Liver (tissue), 9 donors: ENCODE measurements around the gene OSBPL1A. TPM values are rescaled to one million over a fixed set of nuclear protein-coding genes. Genes with fewer than 3 reads are reported as not detected.

Experiments used
- DNase-seq: peaks from one replicate; pipeline ENCODE4 v3.0.0-alpha.2; 2017; ENCODE audit warnings: low spot score
- H3K27ac ChIP-seq, 2 donors: one replicate each; pipeline ENCODE4 v1.7.0; 2013; ENCODE audit warnings: inconsistent platforms in 2 of 2, low read length in 2 of 2, control low read depth in 1 of 2, low read depth in 1 of 2, mild to moderate bottlenecking in 1 of 2
- H3K27me3 ChIP-seq, 4 donors: one replicate each; pipeline versions ENCODE4 v1.6.1 to v1.7.0; 2013; ENCODE audit warnings: low read length in 3 of 4, inconsistent platforms in 1 of 4, mild to moderate bottlenecking in 1 of 4, moderate library complexity in 1 of 4; ENCODE audit not compliant: control insufficient read depth in 4 of 4, insufficient read depth in 4 of 4
- H3K36me3 ChIP-seq, 4 donors: one replicate each; pipeline versions ENCODE4 v1.6.1 to v1.7.0; 2013; ENCODE audit warnings: low read length in 3 of 4, mild to moderate bottlenecking in 3 of 4, low read depth in 1 of 4, moderate library complexity in 1 of 4; ENCODE audit not compliant: control insufficient read depth in 4 of 4, insufficient read depth in 3 of 4
- H3K4me1 ChIP-seq, 4 donors: one replicate each; pipeline versions ENCODE4 v1.6.1 to v1.7.0; 2013; ENCODE audit warnings: low read length in 3 of 4, mild to moderate bottlenecking in 3 of 4, moderate library complexity in 1 of 4; ENCODE audit not compliant: control insufficient read depth in 4 of 4, insufficient read depth in 4 of 4
- H3K4me3 ChIP-seq, 3 donors: one replicate each; pipeline versions ENCODE4 v1.6.1 to v1.7.0; 2013; ENCODE audit warnings: low read length in 3 of 3, control low read depth in 1 of 3, low read depth in 1 of 3, mild to moderate bottlenecking in 1 of 3
- H3K9ac ChIP-seq, 2 donors: one replicate each; pipeline ENCODE4 v1.7.0; 2013; ENCODE audit warnings: low read length in 2 of 2, mild to moderate bottlenecking in 2 of 2, moderate library complexity in 2 of 2, control low read depth in 1 of 2, low read depth in 1 of 2
- H3K9me3 ChIP-seq, 4 donors: one replicate each; pipeline versions ENCODE4 v1.6.1 to v1.7.0; 2013; ENCODE audit warnings: low read length in 3 of 4; ENCODE audit not compliant: control insufficient read depth in 4 of 4
- ATF3 ChIP-seq: IDR thresholded peaks from 2 replicates; pipeline ENCODE4 v1.6.1; 2016; ENCODE audit warnings: antibody characterized with exemption
- EGR1 ChIP-seq, 2 donors: IDR thresholded peaks; 2 replicates each; pipeline ENCODE4 v1.6.1; 2016 to 2018; ENCODE audit warnings: antibody characterized with exemption in 2 of 2, low read depth in 2 of 2
- FOXA1 ChIP-seq: IDR thresholded peaks from 2 replicates; pipeline ENCODE4 v1.6.1; 2016; ENCODE audit warnings: antibody characterized with exemption
- GABPA ChIP-seq, 2 donors: IDR thresholded peaks in 1 of 2; conservative IDR thresholded peaks in 1 of 2; 2 replicates each; pipeline ENCODE4 v1.6.1; 2016; ENCODE audit warnings: antibody characterized with exemption in 2 of 2, mild to moderate bottlenecking in 1 of 2, moderate library complexity in 1 of 2
- HNF4A ChIP-seq, 2 donors: conservative IDR thresholded peaks; 2 replicates each; pipeline ENCODE4 v1.6.1; 2016; ENCODE audit warnings: antibody characterized with exemption in 2 of 2, mild to moderate bottlenecking in 2 of 2
- HNF4G ChIP-seq: IDR thresholded peaks from 2 replicates; pipeline ENCODE4 v1.6.1; 2016; ENCODE audit warnings: antibody characterized with exemption
- JUND ChIP-seq, 2 donors: IDR thresholded peaks; 2 replicates each; pipeline ENCODE4 v1.6.1; 2016; ENCODE audit warnings: antibody characterized with exemption in 2 of 2
- NR2F2 ChIP-seq: IDR thresholded peaks from 2 replicates; pipeline ENCODE4 v1.6.1; 2016; ENCODE audit warnings: antibody characterized with exemption
- RXRA ChIP-seq, 2 donors: IDR thresholded peaks; 2 replicates each; pipeline ENCODE4 v1.6.1; 2017 to 2018; ENCODE audit warnings: antibody characterized with exemption in 2 of 2, mild to moderate bottlenecking in 1 of 2
- SP1 ChIP-seq: IDR thresholded peaks from 2 replicates; pipeline ENCODE4 v1.6.1; 2018; ENCODE audit warnings: antibody characterized with exemption, mild to moderate bottlenecking
- TAF1 ChIP-seq: conservative IDR thresholded peaks from 2 replicates; pipeline ENCODE4 v1.6.1; 2016; ENCODE audit warnings: antibody characterized with exemption, mild to moderate bottlenecking
- YY1 ChIP-seq: IDR thresholded peaks from 2 replicates; pipeline ENCODE4 v1.6.1; 2016; ENCODE audit warnings: antibody characterized with exemption, mild to moderate bottlenecking
- WGBS: extraction: QIAGEN DNeasy Blood & Tissue Kit; methylation state at CpG from one replicate; pipeline ENCODE4 v1.1.7; 2013; 5-methylcytosine and 5-hydroxymethylcytosine counted together
- polyA plus RNA-seq, 2 donors: library from polyadenylated mRNA; stranded (reverse) in 1 of 2; unstranded in 1 of 2; fragments of 200-250 nt in 1 of 2; fragments of >200 nt in 1 of 2; fragmentation: Nextera tagmentation in 1 of 2; extraction: Ambion mirVana in 1 of 2; gene quantifications; one replicate each; pipeline versions ENCODE4 v1.2.1 to v1.2.3, GENCODE V29; 2013 to 2015
- total RNA-seq, 2 donors: library from RNA; depleted of rRNA; stranded (reverse); fragments of >200 nt; gene quantifications; one replicate each; pipeline ENCODE4 v1.2.3, GENCODE V29; 2014
- TF ChIP-seq, protein P1 (sequence below): IDR thresholded peaks from 2 replicates; pipeline ENCODE4 v1.6.1; 2016; ENCODE audit warnings: antibody characterized with exemption
- TF ChIP-seq, protein P2 (sequence below): IDR thresholded peaks from 2 replicates; pipeline ENCODE4 v1.6.1; 2016; ENCODE audit warnings: antibody characterized with exemption
- TF ChIP-seq, protein P3 (sequence below): fragments of 150-350 bp; IDR thresholded peaks from 2 replicates; pipeline ENCODE4 v1.5.1; 2017; ENCODE audit warnings: improper control_type of control experiment, low read depth, low read length; ENCODE audit not compliant: missing input control
- donor health status: healthy.
- donor health status: healthy.
- donor health status: healthy.
- donor health status: healthy.
- donor health status: healthy.

Gene OSBPL1A
- total and polyA plus RNA-seq, 4 donors: 5.4 to 12.6 (median 8.9) TPM

DNA sequence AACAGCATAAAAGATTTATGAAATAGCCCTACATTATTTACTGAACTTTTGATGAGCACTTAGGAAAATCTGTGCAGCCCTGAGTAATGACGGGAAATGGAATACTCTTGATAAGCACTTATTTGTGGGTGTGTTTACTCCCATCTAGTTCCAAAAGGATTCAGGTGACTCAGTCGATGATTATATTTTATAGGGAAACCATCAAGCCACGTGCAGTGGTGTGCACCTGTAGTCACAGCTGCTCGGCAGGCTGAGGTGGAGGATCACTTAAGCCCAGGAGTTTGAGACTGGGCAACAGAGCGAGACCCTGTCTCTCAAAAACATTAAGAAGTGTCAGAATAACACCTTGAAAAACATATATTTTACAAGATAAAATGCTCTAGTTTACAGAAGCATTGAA lies 166.9 kb downstream of the OSBPL1A start:
- Histone ChIP-seq H3K36me3 (no peaks in the 10 kb centered on the region), H3K4me3 (no peak overlapping the region), H3K27ac (no peak overlapping the region), H3K27me3 (no peaks in the 10 kb centered on the region), H3K9me3 (no peaks in the 10 kb centered on the region), H3K9ac (no peak overlapping the region), H3K4me1 (peaks cover 3 to 18% (median 11%) of the 10 kb centered on the region in 4 donors)
- no peak for TF ChIP-seq SP1
- TF ChIP-seq HNF4G: no peak
- TF ChIP-seq RXRA (IDR thresholded peaks at IDR 0.05): no peak
- no peak for TF ChIP-seq GABPA (IDR thresholded peaks at IDR 0.05 in 1 of 2, conservative IDR thresholded peaks at IDR 0.05 in 1 of 2)
- no peak for TF ChIP-seq NR2F2
- TF ChIP-seq YY1: no peak
- no peak for TF ChIP-seq TAF1
- TF ChIP-seq, protein P1, sequence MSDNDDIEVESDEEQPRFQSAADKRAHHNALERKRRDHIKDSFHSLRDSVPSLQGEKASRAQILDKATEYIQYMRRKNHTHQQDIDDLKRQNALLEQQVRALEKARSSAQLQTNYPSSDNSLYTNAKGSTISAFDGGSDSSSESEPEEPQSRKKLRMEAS: no peak
- TF ChIP-seq, protein P2, sequence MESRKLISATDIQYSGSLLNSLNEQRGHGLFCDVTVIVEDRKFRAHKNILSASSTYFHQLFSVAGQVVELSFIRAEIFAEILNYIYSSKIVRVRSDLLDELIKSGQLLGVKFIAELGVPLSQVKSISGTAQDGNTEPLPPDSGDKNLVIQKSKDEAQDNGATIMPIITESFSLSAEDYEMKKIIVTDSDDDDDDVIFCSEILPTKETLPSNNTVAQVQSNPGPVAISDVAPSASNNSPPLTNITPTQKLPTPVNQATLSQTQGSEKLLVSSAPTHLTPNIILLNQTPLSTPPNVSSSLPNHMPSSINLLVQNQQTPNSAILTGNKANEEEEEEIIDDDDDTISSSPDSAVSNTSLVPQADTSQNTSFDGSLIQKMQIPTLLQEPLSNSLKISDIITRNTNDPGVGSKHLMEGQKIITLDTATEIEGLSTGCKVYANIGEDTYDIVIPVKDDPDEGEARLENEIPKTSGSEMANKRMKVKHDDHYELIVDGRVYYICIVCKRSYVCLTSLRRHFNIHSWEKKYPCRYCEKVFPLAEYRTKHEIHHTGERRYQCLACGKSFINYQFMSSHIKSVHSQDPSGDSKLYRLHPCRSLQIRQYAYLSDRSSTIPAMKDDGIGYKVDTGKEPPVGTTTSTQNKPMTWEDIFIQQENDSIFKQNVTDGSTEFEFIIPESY: no peak
- no peak for TF ChIP-seq HNF4A (conservative IDR thresholded peaks at IDR 0.05)
- no peak for TF ChIP-seq FOXA1
- TF ChIP-seq, protein P3, sequence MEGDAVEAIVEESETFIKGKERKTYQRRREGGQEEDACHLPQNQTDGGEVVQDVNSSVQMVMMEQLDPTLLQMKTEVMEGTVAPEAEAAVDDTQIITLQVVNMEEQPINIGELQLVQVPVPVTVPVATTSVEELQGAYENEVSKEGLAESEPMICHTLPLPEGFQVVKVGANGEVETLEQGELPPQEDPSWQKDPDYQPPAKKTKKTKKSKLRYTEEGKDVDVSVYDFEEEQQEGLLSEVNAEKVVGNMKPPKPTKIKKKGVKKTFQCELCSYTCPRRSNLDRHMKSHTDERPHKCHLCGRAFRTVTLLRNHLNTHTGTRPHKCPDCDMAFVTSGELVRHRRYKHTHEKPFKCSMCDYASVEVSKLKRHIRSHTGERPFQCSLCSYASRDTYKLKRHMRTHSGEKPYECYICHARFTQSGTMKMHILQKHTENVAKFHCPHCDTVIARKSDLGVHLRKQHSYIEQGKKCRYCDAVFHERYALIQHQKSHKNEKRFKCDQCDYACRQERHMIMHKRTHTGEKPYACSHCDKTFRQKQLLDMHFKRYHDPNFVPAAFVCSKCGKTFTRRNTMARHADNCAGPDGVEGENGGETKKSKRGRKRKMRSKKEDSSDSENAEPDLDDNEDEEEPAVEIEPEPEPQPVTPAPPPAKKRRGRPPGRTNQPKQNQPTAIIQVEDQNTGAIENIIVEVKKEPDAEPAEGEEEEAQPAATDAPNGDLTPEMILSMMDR: no peak
- no peak for TF ChIP-seq EGR1 (IDR thresholded peaks at IDR 0.05; ENCODE audit: low read depth in 2 of 2)
- TF ChIP-seq JUND (IDR thresholded peaks at IDR 0.05): no peak
- no peak for TF ChIP-seq ATF3
- DNase-seq: no peak
- WGBS: 90% methylated on average over 5 of the region's 5 CpGs

GRCh38 chr18:24228667-24229041 lies 169.0 kb downstream of the OSBPL1A start:
- H3K9ac ChIP-seq: no peak overlapping the region
- WGBS: 96% methylated on average over 6 of the region's 6 CpGs
- no peaks in the 10 kb centered on the region for H3K36me3 ChIP-seq
- H3K4me1 ChIP-seq: peaks cover 3 to 18% (median 11%) of the 10 kb centered on the region in 4 donors
- H3K9me3 ChIP-seq: no peaks in the 10 kb centered on the region
- no peaks in the 10 kb centered on the region for H3K27me3 ChIP-seq
- no peak overlapping the region for H3K27ac ChIP-seq
- TF ChIP-seq FOXA1 (no peak), HNF4G (no peak), NR2F2 (no peak), JUND (IDR thresholded peaks at IDR 0.05) (no peak), SP1 (no peak), TAF1 (no peak)
- TF ChIP-seq, protein P2: no peak
- TF ChIP-seq, protein P1: no peak
- no peak overlapping the region for H3K4me3 ChIP-seq
- DNase-seq: no peak
